Left lung (tissue), 10 donors: Measurements from ENCODE around the gene TSEN34. TPM values are rescaled to one million over a fixed set of nuclear protein-coding genes. Genes with fewer than 3 reads are reported as not detected.

ENCODE experiments used
- ATAC-seq: fragments of 200-7000 bp; cut with Tn5 transposase; one replicate; pipeline ENCODE4 v1.9.1; 2020; ENCODE audit warnings: moderate library complexity
- DNase-seq, 4 donors: peaks; one replicate each; pipeline ENCODE4 v3.0.0-alpha.2; 2013 to 2020
- H3K27ac ChIP-seq, 2 donors: fragments of 200-600 bp; sonication (generic) in 1 of 2; one replicate each; pipeline versions ENCODE4 v1.5.0 to v1.8.0; 2020 to 2021
- H3K27me3 ChIP-seq, 2 donors: fragments of 200-600 bp; sonication (generic) in 1 of 2; one replicate each; pipeline versions ENCODE4 v1.5.0 to v1.8.0; 2020 to 2021
- H3K36me3 ChIP-seq, 2 donors: fragments of 200-600 bp; sonication (generic) in 1 of 2; one replicate each; pipeline versions ENCODE4 v1.5.0 to v1.8.0; 2020 to 2021
- H3K4me1 ChIP-seq, 2 donors: fragments of 200-600 bp; one replicate each; pipeline ENCODE4 v1.8.0; 2021
- H3K4me3 ChIP-seq, 2 donors: fragments of 200-600 bp; sonication (generic) in 1 of 2; one replicate each; pipeline versions ENCODE4 v1.5.0 to v1.8.0; 2020 to 2021; ENCODE audit warnings: mild to moderate bottlenecking in 1 of 2
- H3K9me3 ChIP-seq, 2 donors: fragments of 200-600 bp; sonication (generic) in 1 of 2; one replicate each; pipeline versions ENCODE4 v1.5.0 to v1.8.0; 2020 to 2021
- CTCF ChIP-seq, 2 donors: fragments of 200-600 bp; sonication (generic) in 1 of 2; IDR thresholded peaks; one replicate each; pipeline versions ENCODE4 v1.5.0 to v1.8.0; 2021; ENCODE audit warnings: antibody characterized with exemption in 2 of 2
- intact Hi-C, 2 donors: fragments of 100-400 bp; cut with DNase I; formaldehyde crosslinking; loops; one replicate each; pipeline versions ENCODE4 v1.11.2 to v1.14.2; 2022
- polyA plus RNA-seq, 6 donors: library from polyadenylated mRNA; unstranded; fragments of 120-200 nt; gene quantifications; one replicate each; pipeline ENCODE4 v1.2.1, GENCODE V29; 2013; ENCODE audit not compliant: insufficient read length in 6 of 6
- total RNA-seq, 2 donors: library from RNA; stranded (reverse); fragmentation: NEBNext Ultra II Directional; extraction: Animal tissue kit (Norgen Biotek cat#: 25700); gene quantifications; one replicate each; pipeline ENCODE4 v1.2.1, GENCODE V29; 2021
- donor health status: DM: no; HTN: yes; CAD: no.
- donor health status: DM: no; HTN: no; CAD: no.

The TSEN34 gene
- total and polyA plus RNA-seq, 8 donors, result 32.2 to 60.6 (median 42.0) TPM

GRCh38 chr19:54199401-54199800 lies 8.3 kb downstream of the TSEN34 start:
- Histone ChIP-seq H3K27me3 (no peaks in the 10 kb centered on the region), H3K27ac (no peak overlapping the region), H3K4me3 (no peak overlapping the region), H3K36me3 (peaks cover 0 to 45% of the 10 kb centered on the region in 2 donors), H3K9me3 (no peaks in the 10 kb centered on the region), H3K4me1 (peaks cover 31 to 36% of the 10 kb centered on the region in 2 donors)
- intact Hi-C loops, result no loop called here
- DNase-seq (peak in 1 of 4 donors; percentile 23), ATAC-seq (no peak)
- TF ChIP-seq CTCF (IDR thresholded peaks at IDR 0.05), result no peak

GRCh38 chr19:54201172-54201701 lies 10.1 kb downstream of the TSEN34 start:
- TF ChIP-seq CTCF (IDR thresholded peaks at IDR 0.05), result no peak
- intact Hi-C loops, result no loop called here
- Histone ChIP-seq H3K9me3 (no peaks in the 10 kb centered on the region), H3K27me3 (no peaks in the 10 kb centered on the region), H3K4me3 (peak overlapping the region; percentile 68 to 90), H3K27ac (peak overlapping the region; percentile 94), H3K36me3 (peaks cover 0 to 51% of the 10 kb centered on the region in 2 donors), H3K4me1 (peaks cover 45 to 55% of the 10 kb centered on the region in 2 donors)
- ATAC-seq, result no peak
- DNase-seq, result peak in 1 of 4 donors; percentile 78

- H3K4me3 ChIP-seq, result peak overlapping the region; percentile 68 to 90
- peaks cover 53 to 62% of the 10 kb centered on the region in 2 donors for H3K4me1 ChIP-seq
- no peaks in the 10 kb centered on the region for H3K27me3 ChIP-seq
- intact Hi-C loops, result no loop called here
- no peak for ATAC-seq
- DNase-seq, result no peak
- no peak for TF ChIP-seq CTCF (IDR thresholded peaks at IDR 0.05)
- H3K9me3 ChIP-seq, result no peaks in the 10 kb centered on the region
- H3K27ac ChIP-seq, result peak overlapping the region in 1 of 2 donors; percentile 94
- H3K36me3 ChIP-seq, result peaks cover 3 to 59% of the 10 kb centered on the region in 2 donors
Measured at GRCh38 chr19:54201980-54202379, 10.9 kb downstream of the TSEN34 start.

GRCh38 chr19:54203151-54203611 lies 12.1 kb downstream of the TSEN34 start:
- intact Hi-C loops, result no loop called here
- DNase-seq, result peak in 1 of 4 donors; percentile 16
- no peak for ATAC-seq
- Histone ChIP-seq H3K36me3 (peaks cover 3 to 71% of the 10 kb centered on the region in 2 donors), H3K9me3 (no peaks in the 10 kb centered on the region), H3K27ac (peak overlapping the region in 1 of 2 donors; percentile 94), H3K27me3 (no peaks in the 10 kb centered on the region), H3K4me1 (peaks cover 64 to 74% of the 10 kb centered on the region in 2 donors), H3K4me3 (peak overlapping the region in 1 of 2 donors; percentile 90)
- TF ChIP-seq CTCF (IDR thresholded peaks at IDR 0.05), result no peak

- H3K9me3 ChIP-seq, result no peaks in the 10 kb centered on the region
- ATAC-seq (no peak), DNase-seq (no peak)
- peaks cover 3 to 77% of the 10 kb centered on the region in 2 donors for H3K36me3 ChIP-seq
- H3K27me3 ChIP-seq, result no peaks in the 10 kb centered on the region
- H3K4me3 ChIP-seq, result peak overlapping the region in 1 of 2 donors; percentile 90
- peak overlapping the region in 1 of 2 donors; percentile 97 for H3K27ac ChIP-seq
- no peak for TF ChIP-seq CTCF (IDR thresholded peaks at IDR 0.05)
- intact Hi-C loops, result no loop called here
- H3K4me1 ChIP-seq, result peaks cover 81 to 86% of the 10 kb centered on the region in 2 donors
Measured at GRCh38 chr19:54204767-54205468, 13.8 kb downstream of the TSEN34 start.
